ENCODE measurements around the gene EPB41L3.

GRCh38 chr18:5527603-5528002, 16.2 kb downstream of the EPB41L3 start:
- TF ChIP-seq EZH2phosphoT487 (IDR thresholded peaks at IDR 0.05; ENCODE audit: low read depth, severe bottlenecking, unreplicated experiment) (no peak), CTCF (IDR thresholded peaks at IDR 0.05; ENCODE audit: poor library complexity) (no peak), EZH2 (IDR thresholded peaks at IDR 0.05; ENCODE audit: borderline replicate concordance) (no peak)
